Measurements from ENCODE around the gene BBS2.

DNA sequence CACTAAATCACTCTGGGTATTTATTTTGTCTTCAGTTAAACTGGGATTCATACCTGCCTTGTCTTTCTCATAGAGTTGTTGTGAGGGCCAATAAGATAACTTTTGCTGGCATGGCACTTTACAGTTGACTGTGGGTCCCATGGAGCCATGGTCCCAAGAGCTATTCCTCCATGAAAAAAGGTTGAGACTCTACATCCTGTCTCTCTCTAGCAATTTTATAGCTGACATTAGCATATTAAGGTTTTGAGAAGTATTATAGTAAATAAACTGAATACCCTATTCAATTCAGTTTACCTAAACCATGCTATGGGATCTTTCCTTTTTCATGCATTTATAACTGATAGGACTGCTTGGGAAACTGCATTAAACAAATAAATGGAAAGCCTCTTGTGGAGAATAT is 51.0 kb downstream of the BBS2 start:
- TF ChIP-seq CHD2 (IDR thresholded peaks at IDR 0.05; ENCODE audit: low read length, partially characterized antibody) (no peak), RAD21 (conservative IDR thresholded peaks at IDR 0.05 in 1 of 2, IDR thresholded peaks at IDR 0.05 in 1 of 2) (no peak), POLR2A (IDR thresholded peaks at IDR 0.05; ENCODE audit: low read length) (no peak), CTCF (IDR thresholded peaks at IDR 0.05) (no peak), SREBF2 (IDR thresholded peaks at IDR 0.05) (no peak)

Measured in A549 (cell line).